Gastrocnemius medialis (tissue), 4 donors: ENCODE results near the gene PPFIA2.

Experiments used
- POLR2A ChIP-seq, 2 donors: fragments of 450-650 bp; IDR thresholded peaks; one replicate each; pipeline ENCODE4 v1.6.1; 2017; ENCODE audit warnings: antibody characterized with exemption in 2 of 2, mild to moderate bottlenecking in 2 of 2, moderate library complexity in 2 of 2
- TF ChIP-seq, protein P1 (sequence below), 5 experiments: fragments of 450-650 bp in 3 of 5; fragments of 200-600 bp in 2 of 5; sonication (generic) in 2 of 5; IDR thresholded peaks in 4 of 5; conservative IDR thresholded peaks in 1 of 5; 1 replicate in 4 of 5; 2 replicates in 1 of 5; pipeline ENCODE4 v1.5.1; 2016 to 2019; ENCODE audit warnings: antibody characterized with exemption in 5 of 5, mild to moderate bottlenecking in 3 of 5, moderate library complexity in 3 of 5

DNA sequence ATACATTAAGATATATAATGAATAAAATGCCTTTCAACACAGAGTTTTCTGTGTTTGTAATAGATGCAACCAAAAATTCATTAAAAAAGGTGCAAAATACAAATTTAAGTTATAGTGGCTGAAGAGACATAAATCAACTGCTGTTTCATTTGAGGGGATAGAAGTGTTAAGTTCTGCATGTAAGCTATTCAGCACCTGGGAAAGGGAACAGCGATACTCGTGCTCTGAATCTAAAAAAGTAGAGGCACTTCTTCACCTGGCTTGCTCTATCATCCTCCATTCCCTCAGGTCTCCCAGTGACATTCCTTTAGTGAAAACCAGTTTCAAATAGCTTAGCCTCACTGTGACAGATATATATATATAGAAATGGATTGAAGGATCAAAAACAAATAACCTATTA lies 458.7 kb downstream of the PPFIA2 start:
- no peak for TF ChIP-seq POLR2A (IDR thresholded peaks at IDR 0.05)
- TF ChIP-seq, protein P1, sequence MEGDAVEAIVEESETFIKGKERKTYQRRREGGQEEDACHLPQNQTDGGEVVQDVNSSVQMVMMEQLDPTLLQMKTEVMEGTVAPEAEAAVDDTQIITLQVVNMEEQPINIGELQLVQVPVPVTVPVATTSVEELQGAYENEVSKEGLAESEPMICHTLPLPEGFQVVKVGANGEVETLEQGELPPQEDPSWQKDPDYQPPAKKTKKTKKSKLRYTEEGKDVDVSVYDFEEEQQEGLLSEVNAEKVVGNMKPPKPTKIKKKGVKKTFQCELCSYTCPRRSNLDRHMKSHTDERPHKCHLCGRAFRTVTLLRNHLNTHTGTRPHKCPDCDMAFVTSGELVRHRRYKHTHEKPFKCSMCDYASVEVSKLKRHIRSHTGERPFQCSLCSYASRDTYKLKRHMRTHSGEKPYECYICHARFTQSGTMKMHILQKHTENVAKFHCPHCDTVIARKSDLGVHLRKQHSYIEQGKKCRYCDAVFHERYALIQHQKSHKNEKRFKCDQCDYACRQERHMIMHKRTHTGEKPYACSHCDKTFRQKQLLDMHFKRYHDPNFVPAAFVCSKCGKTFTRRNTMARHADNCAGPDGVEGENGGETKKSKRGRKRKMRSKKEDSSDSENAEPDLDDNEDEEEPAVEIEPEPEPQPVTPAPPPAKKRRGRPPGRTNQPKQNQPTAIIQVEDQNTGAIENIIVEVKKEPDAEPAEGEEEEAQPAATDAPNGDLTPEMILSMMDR (IDR thresholded peaks at IDR 0.05 in 4 of 5, conservative IDR thresholded peaks at IDR 0.05 in 1 of 5): no peak
